ENCODE measurements around the gene ZNF536. TPM values are rescaled to one million over a fixed set of nuclear protein-coding genes. Genes with fewer than 3 reads are reported as not detected.

Gene ZNF536
- total RNA-seq, 1 experiment from 2014 or later, result 0.05 TPM

- no peak for ATAC-seq
- TF ChIP-seq CTCF (IDR thresholded peaks at IDR 0.05) (no peak), TCF7L2 (IDR thresholded peaks at IDR 0.05; ENCODE audit: low read depth, low read length) (no peak), POLR2AphosphoS5 (IDR thresholded peaks at IDR 0.05; ENCODE audit: low read depth, low read length) (no peak), SIN3A (IDR thresholded peaks at IDR 0.05; ENCODE audit: borderline replicate concordance, insufficient read depth, low read depth, low read length) (no peak), REST (IDR thresholded peaks at IDR 0.05; ENCODE audit: insufficient read depth in 1 of 2, low read depth in 2 of 2, low read length in 1 of 2) (no peak)
- no peak overlapping the region for H3K4me3 ChIP-seq (ENCODE audit: low read depth in 2 of 2, low read length in 2 of 2)
- in situ Hi-C loops (cut with HindIII; ENCODE audit: low pct_unique_long_range_greater_than_20kb, low sequenced_read_pairs) (no loop called here), intact Hi-C loops (cut with micrococcal nuclease; ENCODE audit: unreplicated experiment) (no loop called here)
- no peaks in the 10 kb centered on the region for H3K36me3 ChIP-seq (ENCODE audit: control insufficient read depth, insufficient read depth, low read length)
- H3K4me1 ChIP-seq (ENCODE audit: control insufficient read depth, insufficient read depth, low read length), result no peaks in the 10 kb centered on the region
- H3K27me3 ChIP-seq (ENCODE audit: control insufficient read depth, insufficient read depth, low read length), result peaks cover 9% of the 10 kb centered on the region; the same call in 1 of the 2 replicates
- no peak for DNase-seq (ENCODE audit: low read depth, low spot score)
- no peaks in the 10 kb centered on the region for H3K9me3 ChIP-seq (ENCODE audit: control insufficient read depth, insufficient read depth, low read depth, low read length)
- ChIA-PET POLR2A (no interaction called here), CTCF (no interaction called here)
- no peak overlapping the region for H3K27ac ChIP-seq (ENCODE audit: low read length)
- no TSS peak for BruUV-seq (replicated peaks)
Observed at GRCh38 chr19:30363073-30363472, 9.1 kb upstream of the ZNF536 start.

GRCh38 chr19:30364866-30365800 lies 7.1 kb upstream of the ZNF536 start:
- CTCF ChIA-PET, result no interaction called here

More at GRCh38 chr19:30364866-30365800, 7.1 kb upstream of the ZNF536 start:
- ATAC-seq (no peak), DNase-seq (ENCODE audit: low read depth, low spot score) (no peak)
- Histone ChIP-seq H3K27me3 (ENCODE audit: control insufficient read depth, insufficient read depth, low read length) (peaks cover 20% of the 10 kb centered on the region), H3K36me3 (ENCODE audit: control insufficient read depth, insufficient read depth, low read length) (no peaks in the 10 kb centered on the region; the same call in 1 of the 2 replicates), H3K27ac (ENCODE audit: low read length) (no peak overlapping the region), H3K4me3 (ENCODE audit: low read depth in 2 of 2, low read length in 2 of 2) (no peak overlapping the region), H3K9me3 (ENCODE audit: control insufficient read depth, insufficient read depth, low read depth, low read length) (no peaks in the 10 kb centered on the region), H3K4me1 (ENCODE audit: control insufficient read depth, insufficient read depth, low read length) (no peaks in the 10 kb centered on the region)
- BruUV-seq (replicated peaks), result no TSS peak
- POLR2A ChIA-PET, result no interaction called here
- TF ChIP-seq SIN3A (IDR thresholded peaks at IDR 0.05; ENCODE audit: borderline replicate concordance, insufficient read depth, low read depth, low read length) (no peak), REST (IDR thresholded peaks at IDR 0.05; ENCODE audit: insufficient read depth in 1 of 2, low read depth in 2 of 2, low read length in 1 of 2) (no peak), CTCF (IDR thresholded peaks at IDR 0.05) (no peak), TCF7L2 (IDR thresholded peaks at IDR 0.05; ENCODE audit: low read depth, low read length) (no peak), POLR2AphosphoS5 (IDR thresholded peaks at IDR 0.05; ENCODE audit: low read depth, low read length) (no peak)
- intact Hi-C loops (cut with micrococcal nuclease; ENCODE audit: unreplicated experiment) (no loop called here), in situ Hi-C loops (cut with HindIII; ENCODE audit: low pct_unique_long_range_greater_than_20kb, low sequenced_read_pairs) (no loop called here)
